Gastroesophageal sphincter (tissue), 3 donors: Measurements from ENCODE around the gene FZD1.

ENCODE experiments used
- CTCF ChIP-seq, 4 experiments: fragments of 200-600 bp in 2 of 4; fragments of 450-650 bp in 2 of 4; sonication (generic) in 1 of 4; IDR thresholded peaks; one replicate each; pipeline ENCODE4 v1.5.1; 2017 to 2019; ENCODE audit warnings: antibody characterized with exemption in 4 of 4, mild to moderate bottlenecking in 2 of 4, moderate library complexity in 2 of 4
- EP300 ChIP-seq: sonication (generic); formaldehyde crosslinking; IDR thresholded peaks from one replicate; pipeline ENCODE4 v1.6.1; 2017; ENCODE audit warnings: antibody characterized with exemption, mild to moderate bottlenecking
- POLR2A ChIP-seq, 2 donors: fragments of 450-650 bp; IDR thresholded peaks; one replicate each; pipeline ENCODE4 v1.6.1; 2017; ENCODE audit warnings: antibody characterized with exemption in 2 of 2, mild to moderate bottlenecking in 2 of 2, moderate library complexity in 1 of 2
- POLR2AphosphoS5 ChIP-seq: sonication (generic); formaldehyde crosslinking; IDR thresholded peaks from one replicate; pipeline ENCODE4 v1.6.1; 2017; ENCODE audit warnings: antibody characterized with exemption

GRCh38 chr7:91297939-91298338, 33.7 kb downstream of the FZD1 start:
- TF ChIP-seq EP300 (no peak), CTCF (IDR thresholded peaks at IDR 0.05) (no peak), POLR2AphosphoS5 (no peak), POLR2A (IDR thresholded peaks at IDR 0.05) (no peak)
